HUES48 (cell line): ENCODE measurements around the gene BTNL8.

ENCODE experiments used
- H3K27ac ChIP-seq: one replicate; pipeline ENCODE4 v1.7.0; 2013; ENCODE audit warnings: low read depth, low read length, inconsistent platforms
- H3K27me3 ChIP-seq: 2 replicates; pipeline ENCODE4 v1.6.1; 2013; ENCODE audit warnings: mild to moderate bottlenecking, low read length; ENCODE audit not compliant: control insufficient read depth, insufficient read depth
- H3K36me3 ChIP-seq: 2 replicates; pipeline ENCODE4 v1.6.1; 2013; ENCODE audit warnings: low read length; ENCODE audit not compliant: control insufficient read depth, insufficient read depth
- H3K4me1 ChIP-seq: 2 replicates; pipeline ENCODE4 v1.6.1; 2013; ENCODE audit warnings: mild to moderate bottlenecking, low read length; ENCODE audit not compliant: control insufficient read depth, insufficient read depth
- H3K4me3 ChIP-seq: 2 replicates; pipeline ENCODE4 v1.5.1; 2013; ENCODE audit warnings: mild to moderate bottlenecking, low read depth, low read length
- H3K9ac ChIP-seq: 2 replicates; pipeline ENCODE4 v1.6.1; 2013; ENCODE audit warnings: mild to moderate bottlenecking, low read depth, low read length, moderate library complexity
- H3K9me3 ChIP-seq: 2 replicates; pipeline ENCODE4 v1.6.1; 2013; ENCODE audit warnings: low read length; ENCODE audit not compliant: control insufficient read depth, insufficient read depth

BTNL8 gene

DNA sequence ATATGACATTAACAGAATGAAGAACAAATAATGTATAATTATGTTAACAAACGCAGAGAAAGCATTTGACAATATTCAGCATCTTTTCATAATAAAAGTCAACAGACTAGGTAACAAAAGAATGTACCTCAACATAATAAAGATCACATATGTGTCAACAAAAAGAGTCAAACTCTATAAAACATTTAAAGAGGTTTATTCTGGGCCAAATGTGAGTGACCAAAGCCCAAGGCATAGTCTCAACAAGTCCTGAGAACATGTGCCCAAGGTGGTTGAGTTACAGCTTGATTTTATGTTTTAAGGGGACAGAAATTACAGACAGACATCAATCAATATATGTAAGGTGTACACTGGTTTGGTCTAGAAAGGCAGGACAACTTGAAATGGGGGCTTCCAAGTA, 19.4 kb downstream of the BTNL8 start:
- no peak overlapping the region for H3K4me3 ChIP-seq
- no peaks in the 10 kb centered on the region for H3K27me3 ChIP-seq
- H3K27ac ChIP-seq: no peak overlapping the region
- no peaks in the 10 kb centered on the region for H3K36me3 ChIP-seq
- H3K4me1 ChIP-seq: no peaks in the 10 kb centered on the region
- peaks cover 15% of the 10 kb centered on the region for H3K9me3 ChIP-seq
- H3K9ac ChIP-seq: no peak overlapping the region

DNA sequence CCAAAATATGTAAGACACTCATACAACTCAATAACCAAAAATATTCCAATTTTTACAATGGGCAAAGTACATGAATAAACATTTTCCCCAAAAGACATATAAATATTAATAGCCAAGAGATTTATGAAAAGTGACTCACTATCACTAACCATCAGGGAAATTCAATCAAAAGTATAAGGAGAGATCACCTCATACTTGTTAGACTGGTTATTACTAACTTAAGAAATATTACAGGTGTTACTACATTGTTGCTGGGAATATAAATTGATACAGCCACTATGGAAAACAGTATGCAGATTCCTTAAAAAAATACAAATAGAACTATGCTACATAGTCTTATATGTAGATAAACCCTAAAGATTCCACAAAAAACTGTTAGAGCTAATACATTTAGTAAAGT, 21.8 kb downstream of the BTNL8 start:
- Histone ChIP-seq H3K27me3 (no peaks in the 10 kb centered on the region), H3K27ac (no peak overlapping the region), H3K9me3 (peaks cover 17% of the 10 kb centered on the region), H3K9ac (no peak overlapping the region), H3K36me3 (no peaks in the 10 kb centered on the region), H3K4me1 (no peaks in the 10 kb centered on the region), H3K4me3 (no peak overlapping the region)

DNA sequence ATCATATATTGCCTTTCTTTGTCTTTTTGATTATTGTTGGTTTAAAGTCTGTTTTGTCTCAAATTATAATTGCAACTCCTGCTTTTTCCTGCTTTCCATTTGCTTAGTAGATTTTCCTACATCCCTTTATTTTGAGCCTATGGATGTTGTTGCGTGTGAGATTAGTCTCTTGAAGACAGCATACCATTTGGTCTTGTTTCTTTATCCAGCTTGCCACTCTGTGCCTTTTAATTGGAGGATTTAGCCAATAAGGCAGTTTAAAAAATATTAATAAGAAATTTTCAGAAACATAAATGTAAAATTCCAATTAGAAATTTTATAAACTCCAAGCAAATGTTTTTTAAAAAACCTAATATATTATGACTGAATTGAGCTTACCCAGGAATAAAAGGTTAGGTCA, 24.0 kb downstream of the BTNL8 start:
- Histone ChIP-seq H3K27ac (no peak overlapping the region), H3K27me3 (no peaks in the 10 kb centered on the region), H3K9ac (no peak overlapping the region), H3K4me3 (no peak overlapping the region), H3K36me3 (no peaks in the 10 kb centered on the region), H3K4me1 (no peaks in the 10 kb centered on the region), H3K9me3 (peaks cover 23% of the 10 kb centered on the region)

DNA sequence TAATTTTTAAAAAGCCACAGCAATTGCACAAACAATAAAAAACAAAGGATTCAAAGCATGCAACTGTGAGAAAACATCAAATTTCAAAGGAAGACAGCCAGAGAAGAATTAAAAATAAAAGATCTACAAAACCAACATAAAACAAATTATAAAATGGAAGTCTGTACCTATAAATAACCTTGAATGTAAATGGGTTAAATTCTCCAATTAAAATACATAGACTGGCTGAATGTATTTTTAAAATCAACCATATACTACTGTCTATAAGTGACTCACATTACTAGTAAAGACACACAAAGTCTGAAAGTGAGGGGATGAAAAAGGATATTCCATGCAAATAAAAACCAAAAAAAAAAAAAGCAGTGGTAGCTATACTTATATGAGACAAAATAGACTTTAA, 33.7 kb downstream of the BTNL8 start:
- H3K9ac ChIP-seq: no peak overlapping the region
- H3K36me3 ChIP-seq: no peaks in the 10 kb centered on the region
- no peak overlapping the region for H3K27ac ChIP-seq
- H3K27me3 ChIP-seq: no peaks in the 10 kb centered on the region
- peaks cover 43% of the 10 kb centered on the region for H3K9me3 ChIP-seq
- H3K4me1 ChIP-seq: no peaks in the 10 kb centered on the region
- no peak overlapping the region for H3K4me3 ChIP-seq

DNA sequence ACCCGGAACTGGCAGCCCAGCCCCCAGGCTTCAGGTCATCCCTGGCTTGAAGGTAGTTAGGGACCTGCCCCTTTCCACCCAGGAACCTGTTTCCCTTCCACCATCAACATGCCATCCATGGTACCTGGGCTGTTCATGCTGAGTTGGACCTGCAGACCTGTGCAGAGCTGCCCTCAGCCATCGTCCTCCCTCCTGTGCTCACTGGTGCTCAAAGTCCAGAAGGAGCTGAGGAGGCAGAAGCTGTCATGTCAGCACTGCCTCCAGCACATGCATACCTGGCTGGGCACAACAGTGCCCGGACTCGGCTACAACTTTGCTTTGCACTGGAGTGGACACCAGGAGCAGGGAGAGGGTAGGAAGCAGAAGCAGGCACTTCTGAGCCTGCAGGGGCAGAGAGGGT, 36.2 kb downstream of the BTNL8 start:
- Histone ChIP-seq H3K27ac (no peak overlapping the region), H3K27me3 (no peaks in the 10 kb centered on the region), H3K9me3 (peaks cover 56% of the 10 kb centered on the region), H3K9ac (no peak overlapping the region), H3K36me3 (no peaks in the 10 kb centered on the region), H3K4me1 (no peaks in the 10 kb centered on the region), H3K4me3 (no peak overlapping the region)

DNA sequence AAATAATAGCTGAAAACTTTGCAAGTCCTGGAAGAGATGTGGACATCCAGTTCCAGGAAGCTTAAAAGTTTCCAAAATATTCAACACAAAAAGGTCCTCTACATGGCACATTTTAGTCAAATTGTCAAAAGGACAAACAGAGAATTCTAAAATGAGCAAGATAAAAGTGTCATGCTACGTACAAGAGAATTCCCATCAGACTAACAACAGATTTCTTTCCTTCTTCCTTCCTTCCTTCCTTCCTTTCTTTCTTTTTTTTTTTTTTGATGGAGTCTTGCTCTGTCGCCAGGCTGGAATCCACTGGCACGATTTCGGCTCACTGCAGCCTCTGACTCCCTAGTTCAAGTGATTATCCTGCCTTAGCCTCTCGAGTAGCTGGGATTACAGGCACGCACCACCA, 39.3 kb downstream of the BTNL8 start:
- Histone ChIP-seq H3K27ac (no peak overlapping the region), H3K4me1 (no peaks in the 10 kb centered on the region), H3K4me3 (no peak overlapping the region), H3K36me3 (no peaks in the 10 kb centered on the region), H3K9me3 (peaks cover 64% of the 10 kb centered on the region), H3K27me3 (no peaks in the 10 kb centered on the region), H3K9ac (no peak overlapping the region)

DNA sequence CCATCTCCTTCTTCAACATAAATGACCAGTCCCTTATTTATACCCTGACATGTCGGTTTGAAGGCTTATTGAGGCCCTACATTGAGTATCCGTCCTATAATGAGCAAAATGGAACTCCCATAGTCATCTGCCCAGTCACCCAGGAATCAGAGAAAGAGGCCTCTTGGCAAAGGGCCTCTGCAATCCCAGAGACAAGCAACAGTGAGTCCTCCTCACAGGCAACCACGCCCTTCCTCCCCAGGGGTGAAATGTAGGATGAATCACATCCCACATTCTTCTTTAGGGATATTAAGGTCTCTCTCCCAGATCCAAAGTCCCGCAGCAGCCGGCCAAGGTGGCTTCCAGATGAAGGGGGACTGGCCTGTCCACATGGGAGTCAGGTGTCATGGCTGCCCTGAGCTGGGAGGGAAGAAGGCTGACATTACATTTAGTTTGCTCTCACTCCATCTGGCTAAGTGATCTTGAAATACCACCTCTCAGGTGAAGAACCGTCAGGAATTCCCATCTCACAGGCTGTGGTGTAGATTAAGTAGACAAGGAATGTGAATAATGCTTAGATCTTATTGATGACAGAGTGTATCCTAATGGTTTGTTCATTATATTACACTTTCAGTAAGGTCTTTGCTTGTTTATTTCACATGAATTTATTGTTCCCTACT, 51.5 kb downstream of the BTNL8 start:
- H3K9me3 ChIP-seq: no peaks in the 10 kb centered on the region; the same call in 1 of the 2 replicates
- no peaks in the 10 kb centered on the region for H3K36me3 ChIP-seq
- no peak overlapping the region for H3K27ac ChIP-seq
- no peak overlapping the region for H3K9ac ChIP-seq
- no peaks in the 10 kb centered on the region for H3K4me1 ChIP-seq
- H3K4me3 ChIP-seq: no peak overlapping the region
- H3K27me3 ChIP-seq: no peaks in the 10 kb centered on the region

DNA sequence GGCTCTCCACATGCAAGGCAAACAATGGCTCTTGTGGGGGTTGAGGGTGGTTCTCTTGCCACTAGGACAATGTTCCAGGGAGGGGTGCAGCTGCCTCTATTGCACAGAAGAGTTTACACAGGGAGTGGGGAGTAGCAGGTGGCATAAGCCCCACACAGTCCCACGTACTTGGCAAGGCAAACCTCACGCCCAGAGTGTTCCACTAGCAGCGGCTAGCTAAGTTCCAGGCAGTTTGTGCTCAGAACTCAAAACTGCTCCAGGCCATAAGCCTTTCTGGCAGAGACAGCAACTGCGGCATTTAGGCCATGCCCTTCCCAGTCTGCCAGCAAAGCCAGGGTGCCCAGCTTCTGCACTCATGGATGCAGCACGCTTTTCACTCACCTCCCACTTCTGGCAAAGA, 60.7 kb downstream of the BTNL8 start:
- Histone ChIP-seq H3K4me3 (no peak overlapping the region), H3K9me3 (no peaks in the 10 kb centered on the region), H3K4me1 (no peaks in the 10 kb centered on the region), H3K36me3 (no peaks in the 10 kb centered on the region), H3K27ac (no peak overlapping the region), H3K27me3 (no peaks in the 10 kb centered on the region), H3K9ac (no peak overlapping the region)

DNA sequence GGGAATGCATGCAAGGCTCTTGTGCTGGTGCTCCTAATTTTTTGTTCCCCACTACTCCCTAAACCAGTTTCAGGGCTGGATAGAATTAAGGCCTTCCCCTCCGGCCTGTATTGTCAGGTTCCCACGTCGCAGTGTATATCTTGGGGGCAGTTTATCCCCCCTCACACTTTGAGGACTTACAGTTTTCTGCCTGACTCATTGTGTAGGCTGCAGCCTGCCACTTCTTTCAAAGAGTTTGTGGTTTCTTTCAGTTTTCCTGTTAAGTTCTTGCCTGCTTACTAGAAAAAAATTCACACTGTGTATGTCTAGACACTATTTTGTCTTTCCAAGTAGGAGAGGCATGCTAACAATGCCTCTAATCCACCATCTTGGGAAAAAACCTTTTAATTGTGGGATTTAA, 61.2 kb downstream of the BTNL8 start:
- H3K36me3 ChIP-seq: no peaks in the 10 kb centered on the region

DNA sequence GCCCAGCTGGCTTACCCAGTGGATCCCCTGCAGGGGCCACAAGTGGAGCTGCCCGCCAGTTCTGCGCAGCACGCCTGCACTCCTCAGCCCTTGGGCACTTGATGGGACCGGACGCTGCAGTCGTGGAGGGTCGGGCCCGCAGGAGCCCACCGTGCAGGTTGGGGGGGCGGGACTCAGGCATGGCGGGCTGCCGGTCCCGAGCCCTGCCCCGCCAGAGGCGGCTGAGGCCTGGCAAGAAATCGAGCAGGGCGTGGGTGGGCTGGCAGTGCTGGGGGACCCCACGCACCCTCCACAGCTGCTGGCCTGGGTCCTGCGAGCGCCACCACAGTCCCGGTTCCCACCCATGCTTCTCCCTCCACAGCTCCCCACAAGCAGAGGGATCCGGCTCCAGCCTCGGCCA, 70.4 kb downstream of the BTNL8 start:
- Histone ChIP-seq H3K4me1 (no peaks in the 10 kb centered on the region), H3K27ac (no peak overlapping the region), H3K9ac (no peak overlapping the region)

More for the DNA sequence above, 61.2 kb downstream of the BTNL8 start:
- Histone ChIP-seq H3K4me3 (no peak overlapping the region), H3K9ac (no peak overlapping the region), H3K9me3 (no peaks in the 10 kb centered on the region), H3K27me3 (no peaks in the 10 kb centered on the region), H3K4me1 (no peaks in the 10 kb centered on the region), H3K27ac (no peak overlapping the region)

DNA sequence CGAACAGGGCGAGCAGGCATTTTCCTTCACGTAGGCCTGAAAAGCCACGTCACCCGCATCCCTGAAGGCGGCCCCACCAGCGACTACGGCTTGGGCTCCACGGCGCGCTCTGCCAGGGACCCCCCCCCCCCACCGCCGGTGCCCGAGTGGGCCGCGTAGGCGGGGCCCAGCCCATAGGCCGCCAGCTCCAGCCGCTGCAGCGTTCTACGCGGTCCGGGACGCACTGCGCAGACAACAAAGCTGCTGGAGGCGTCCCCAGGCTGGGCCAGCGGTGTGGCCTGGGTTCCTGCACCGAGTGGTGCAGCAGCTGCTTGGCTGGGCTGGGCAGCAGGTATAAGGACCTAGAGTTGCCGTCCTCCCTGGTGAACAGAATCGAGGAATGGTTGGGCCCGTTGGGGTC, 71.4 kb downstream of the BTNL8 start:
- no peaks in the 10 kb centered on the region for H3K36me3 ChIP-seq

More for the DNA sequence above, 70.4 kb downstream of the BTNL8 start:
- Histone ChIP-seq H3K4me3 (no peak overlapping the region), H3K36me3 (no peaks in the 10 kb centered on the region), H3K9me3 (no peaks in the 10 kb centered on the region), H3K27me3 (no peaks in the 10 kb centered on the region)

More for the DNA sequence above, 71.4 kb downstream of the BTNL8 start:
- Histone ChIP-seq H3K9ac (no peak overlapping the region), H3K4me1 (no peaks in the 10 kb centered on the region), H3K27ac (no peak overlapping the region), H3K27me3 (no peaks in the 10 kb centered on the region), H3K4me3 (no peak overlapping the region), H3K9me3 (no peaks in the 10 kb centered on the region)
